Measurements from ENCODE around the gene INS. TPM values are rescaled to one million over a fixed set of nuclear protein-coding genes. Genes with fewer than 3 reads are reported as not detected.

The INS gene
- total and polyA plus RNA-seq, 2 of the 13 experiments (the other 11 are each of a cell fraction or from before 2014, with no cell fraction given) = not detected

GRCh38 chr11:2195756-2196088 lies 34.7 kb upstream of the INS start:
- Histone ChIP-seq H2AFZ (ENCODE audit: low read length) (no peak overlapping the region), H3K4me2 (ENCODE audit: low read depth, low read length) (no peak overlapping the region), H3K9me3 (ENCODE audit: low read length) (no peaks in the 10 kb centered on the region), H3K36me3 (replicated peaks in 1 of 2; ENCODE audit: control insufficient read depth in 1 of 2, insufficient read depth in 2 of 2, low read length in 2 of 2) (no peaks in the 10 kb centered on the region), H3K27me3 (ENCODE audit: control insufficient read depth in 1 of 2, insufficient read depth in 2 of 2, low read length in 2 of 2) (peaks cover 9 to 30% of the 10 kb centered on the region in 2 experiments), H3K9ac (ENCODE audit: insufficient read depth, low read depth, low read length) (no peak overlapping the region), H4K20me1 (ENCODE audit: insufficient read depth, low read length) (no peaks in the 10 kb centered on the region), H3K79me2 (ENCODE audit: insufficient read depth, low read length) (no peaks in the 10 kb centered on the region), H3K27ac (ENCODE audit: extremely low read length, insufficient read depth, low read length) (no peak overlapping the region), H3K4me3 (replicated peaks in 1 of 3; ENCODE audit: insufficient read depth in 1 of 3, low read depth in 2 of 3, low read length in 3 of 3) (no peak overlapping the region), H3K4me1 (ENCODE audit: insufficient read depth, low read length) (peaks cover 38% of the 10 kb centered on the region)
- no TSS peak for BruUV-seq (replicated peaks)
- TF ChIP-seq ZNF225 (CRISPR knock-in tag; IDR thresholded peaks at IDR 0.05) (no peak), NAIF1 (CRISPR knock-in tag; IDR thresholded peaks at IDR 0.05; ENCODE audit: borderline replicate concordance) (no peak), FOXJ3 (CRISPR knock-in tag; IDR thresholded peaks at IDR 0.05; ENCODE audit: borderline replicate concordance) (no peak)
- DNase-seq (ENCODE audit: low spot score) (no peak), FAIRE-seq (no peak), ATAC-seq (no peak)
- no CpG with 5 or more reads among the region's 7 CpGs for WGBS (ENCODE audit: low lambda C conversion rate)
- ChIA-PET CTCF (ENCODE audit: low intra/inter-chr PET ratio, low total read pairs) (interaction anchor here (0.9 to 3.9 kb wide), 3 partner anchors 9 to 104 kb away, joined by 6 to 72 read pairs (median 8); no protein-coding TSS in a partner anchor), POLR2A (no interaction called here)
- intact Hi-C loops (cut with micrococcal nuclease; ENCODE audit: unreplicated experiment) (loop anchor here (5.0 kb wide), 1 partner anchor 227 kb away; no protein-coding TSS in a partner anchor), in situ Hi-C loops (cut with HindIII; ENCODE audit: extremely low pct_ligation_motif_present, low pct_unique_long_range_greater_than_20kb) (loop anchor here (5.0 to 10.0 kb wide), 2 partner anchors 102 to 329 kb away; no protein-coding TSS in a partner anchor)

- peaks cover 36% of the 10 kb centered on the region for H3K4me1 ChIP-seq (ENCODE audit: insufficient read depth, low read length)
- no peak for FAIRE-seq
- H3K36me3 ChIP-seq (replicated peaks in 1 of 2; ENCODE audit: control insufficient read depth in 1 of 2, insufficient read depth in 2 of 2, low read length in 2 of 2) = no peaks in the 10 kb centered on the region
- ATAC-seq = peak; percentile 46
- H3K9me3 ChIP-seq (ENCODE audit: low read length) = no peaks in the 10 kb centered on the region
- no peak overlapping the region for H3K27ac ChIP-seq (ENCODE audit: extremely low read length, insufficient read depth, low read length)
- no peak overlapping the region for H2AFZ ChIP-seq (ENCODE audit: low read length)
- in situ Hi-C loops (cut with HindIII; ENCODE audit: extremely low pct_ligation_motif_present, low pct_unique_long_range_greater_than_20kb) (loop anchor here (5.0 to 10.0 kb wide), 2 partner anchors 102 to 330 kb away; no protein-coding TSS in a partner anchor), intact Hi-C loops (cut with micrococcal nuclease; ENCODE audit: unreplicated experiment) (loop anchor here (5.0 kb wide), 1 partner anchor 227 kb away; no protein-coding TSS in a partner anchor)
- no peak overlapping the region for H3K4me3 ChIP-seq (replicated peaks in 1 of 3; ENCODE audit: insufficient read depth in 1 of 3, low read depth in 2 of 3, low read length in 3 of 3)
- 53% methylated on average over 4 of the region's 24 CpGs for WGBS (ENCODE audit: low lambda C conversion rate)
- ChIA-PET CTCF (ENCODE audit: low intra/inter-chr PET ratio, low total read pairs) (interaction anchor here (0.9 to 1.8 kb wide), 2 partner anchors 8 to 103 kb away, joined by 6 to 8 read pairs; no protein-coding TSS in a partner anchor), POLR2A (no interaction called here)
- no peaks in the 10 kb centered on the region for H4K20me1 ChIP-seq (ENCODE audit: insufficient read depth, low read length)
- no TSS peak for BruUV-seq (replicated peaks)
- H3K27me3 ChIP-seq (ENCODE audit: control insufficient read depth in 1 of 2, insufficient read depth in 2 of 2, low read length in 2 of 2) = peaks cover 11 to 37% of the 10 kb centered on the region in 2 experiments
- no peak overlapping the region for H3K9ac ChIP-seq (ENCODE audit: insufficient read depth, low read depth, low read length)
- DNase-seq (ENCODE audit: low spot score) = peak; percentile 25
- H3K79me2 ChIP-seq (ENCODE audit: insufficient read depth, low read length) = no peaks in the 10 kb centered on the region
- no peak overlapping the region for H3K4me2 ChIP-seq (ENCODE audit: low read depth, low read length)
- TF ChIP-seq BRCA1 (CRISPR knock-in tag; IDR thresholded peaks at IDR 0.05) = no peak
- TF ChIP-seq XRCC5 (optimal IDR thresholded peaks at IDR 0.05; ENCODE audit: low read length) = peak; percentile 77
- no peak for TF ChIP-seq ZNF770 (CRISPR knock-in tag; IDR thresholded peaks at IDR 0.05)
- no peak for TF ChIP-seq ZSCAN21 (CRISPR knock-in tag; IDR thresholded peaks at IDR 0.05; ENCODE audit: borderline replicate concordance)
- no peak for TF ChIP-seq JUND (CRISPR knock-in tag; IDR thresholded peaks at IDR 0.05)
- TF ChIP-seq SP1 (IDR thresholded peaks at IDR 0.05) = no peak
- TF ChIP-seq SP1 (CRISPR knock-in tag; IDR thresholded peaks at IDR 0.05) = no peak
- TF ChIP-seq CTCF (CRISPR knock-in tag; IDR thresholded peaks at IDR 0.05) = peak; percentile 85
- no peak for TF ChIP-seq ZNF556 (CRISPR knock-in tag; IDR thresholded peaks at IDR 0.05; ENCODE audit: borderline replicate concordance)
- 0 out of 2 replicates have a peak, but pooled peaks have one; percentile 31 for TF ChIP-seq MXD3 (CRISPR knock-in tag; IDR thresholded peaks at IDR 0.05)
Observed at GRCh38 chr11:2194877-2195755, 34.1 kb upstream of the INS start.

All from HepG2 (cell line).